Stimulated activated CD8-positive, alpha-beta memory T cell treated with anti-CD3 and anti-CD28 coated beads, Interleukin-12 subunit alpha, Interleukin-12 subunit beta, amount 100 ng/mL, for 4 hours (primary cell): ENCODE measurements around the gene KCNN3.

ENCODE experiments used
- DNase-seq: peaks from one replicate; pipeline ENCODE4 v3.0.0-alpha.2; 2020; ENCODE audit warnings: low read depth

The KCNN3 gene

DNA sequence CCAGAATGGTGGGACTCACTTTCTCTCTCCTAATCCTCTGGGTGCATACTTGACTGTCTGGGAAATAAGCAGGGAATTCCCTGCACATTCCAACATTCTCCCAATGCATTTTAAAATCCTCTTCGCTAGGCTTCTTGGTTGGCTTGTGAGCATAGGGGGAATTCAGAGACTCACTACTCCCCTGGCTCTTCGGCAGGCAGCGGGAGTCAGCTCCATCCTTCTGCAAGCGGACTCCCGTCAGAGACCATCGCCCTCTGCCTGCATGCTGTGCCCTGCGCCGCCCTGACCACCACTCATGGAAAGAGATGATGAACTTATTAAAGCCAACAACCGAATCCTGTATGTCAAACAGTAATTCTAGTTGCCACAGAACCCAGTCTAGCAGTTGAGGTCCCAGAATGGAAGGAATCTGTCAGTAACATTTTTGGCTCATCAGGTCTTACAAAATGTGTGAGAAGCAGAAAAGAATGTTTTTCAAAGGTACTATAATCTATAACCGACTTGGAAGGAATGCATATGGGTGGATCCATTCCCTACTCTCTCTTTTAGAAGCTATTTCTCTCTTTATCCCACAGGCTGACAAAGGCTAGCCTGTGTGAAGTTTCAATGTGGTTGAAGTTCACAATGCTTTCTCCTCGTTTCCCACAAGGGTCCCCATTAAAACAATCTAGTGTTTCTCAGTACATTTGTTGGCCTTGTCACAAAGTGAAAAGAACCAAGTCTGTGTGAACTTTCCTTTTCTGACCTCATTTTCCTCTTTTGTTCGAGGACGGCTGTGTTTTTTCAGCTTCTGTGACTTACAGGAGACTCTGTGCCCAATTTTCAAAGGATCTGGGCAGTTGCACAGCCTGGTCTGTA lies 143.0 kb downstream of the KCNN3 start:
- no peak for DNase-seq

DNA sequence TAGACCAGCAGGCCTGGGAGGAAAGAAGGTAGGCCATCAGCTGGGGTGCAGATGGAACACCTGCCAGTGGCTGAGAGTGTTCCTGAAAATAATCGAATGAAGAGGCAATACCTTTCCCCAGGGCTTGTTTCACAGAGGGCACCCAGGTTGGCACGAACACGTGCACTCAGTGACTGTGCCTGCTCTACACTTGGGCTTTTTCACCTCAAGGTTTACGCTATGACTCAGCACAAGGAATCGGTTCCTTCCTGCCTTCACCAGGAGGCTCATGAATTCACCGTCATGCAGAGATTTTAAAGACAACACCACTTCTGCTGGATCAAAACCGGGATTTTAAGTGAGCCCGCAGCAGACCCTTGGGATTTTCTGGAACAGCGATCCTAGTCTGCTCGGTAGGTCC lies 143.6 kb downstream of the KCNN3 start:
- DNase-seq: no peak

DNA sequence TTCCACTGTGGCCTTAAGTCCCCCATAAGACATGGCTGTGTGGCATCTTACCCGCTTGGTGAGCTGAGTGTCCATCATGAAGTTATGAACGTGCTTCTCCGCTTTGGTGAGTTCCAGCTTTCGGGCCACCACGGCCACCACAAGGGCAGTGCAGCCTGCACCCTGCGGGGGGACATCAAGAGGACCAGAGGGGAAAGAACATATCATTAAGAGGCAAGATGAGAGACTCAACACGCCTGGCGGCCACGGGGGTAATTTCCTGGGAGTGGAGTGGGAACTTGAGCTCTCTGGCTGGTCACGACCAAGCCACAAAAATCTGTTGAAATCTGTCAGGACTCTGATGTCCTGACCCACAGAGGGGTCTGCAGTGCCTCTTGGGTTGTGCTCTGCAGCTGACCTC lies 144.2 kb downstream of the KCNN3 start:
- no peak for DNase-seq

DNA sequence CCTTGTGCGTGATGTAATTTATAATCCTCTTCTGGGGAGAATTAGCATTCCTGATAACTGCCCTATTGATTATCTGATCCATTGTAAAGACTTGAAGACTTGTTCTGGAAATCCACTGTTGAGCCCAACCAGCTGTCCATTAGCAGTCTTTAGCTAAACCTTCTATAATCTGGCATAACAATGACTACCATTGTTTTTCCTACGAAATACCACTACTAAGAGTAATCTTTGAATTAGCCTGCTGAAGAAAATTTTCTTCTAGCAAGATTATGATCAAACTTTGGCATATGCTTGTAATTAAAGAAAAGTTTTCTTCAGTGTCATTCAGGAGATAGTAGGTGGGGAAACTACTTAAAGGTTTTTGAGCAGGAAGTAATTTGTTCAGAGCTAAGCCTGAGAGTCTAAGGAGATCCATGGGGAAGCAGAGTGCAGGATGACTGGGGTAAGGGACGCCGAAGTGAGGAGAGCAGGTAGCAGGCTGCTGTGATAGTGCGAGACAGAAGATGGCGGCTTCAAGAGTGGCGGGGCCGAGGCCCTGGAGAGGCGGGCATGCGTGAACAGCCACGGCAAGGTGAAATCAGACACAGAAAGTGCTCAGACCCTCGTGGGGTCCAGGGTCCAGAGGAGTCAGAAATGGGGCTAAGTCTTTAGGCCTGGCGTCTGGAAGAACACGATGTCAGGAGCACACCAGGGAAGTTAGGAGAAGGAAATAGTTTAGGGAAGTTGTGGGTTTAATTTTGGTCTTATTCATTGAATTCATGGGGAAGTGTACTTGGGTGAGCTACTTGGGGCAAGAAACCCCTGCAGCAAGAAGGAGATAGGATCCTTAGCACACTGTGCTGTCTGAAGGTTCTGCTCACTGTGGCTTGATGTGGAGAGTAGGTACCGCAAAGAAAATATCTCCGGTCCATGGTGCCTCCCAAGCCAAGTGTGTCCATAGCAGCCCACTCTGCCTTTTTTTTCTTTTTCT lies 149.5 kb downstream of the KCNN3 start:
- DNase-seq: no peak

DNA sequence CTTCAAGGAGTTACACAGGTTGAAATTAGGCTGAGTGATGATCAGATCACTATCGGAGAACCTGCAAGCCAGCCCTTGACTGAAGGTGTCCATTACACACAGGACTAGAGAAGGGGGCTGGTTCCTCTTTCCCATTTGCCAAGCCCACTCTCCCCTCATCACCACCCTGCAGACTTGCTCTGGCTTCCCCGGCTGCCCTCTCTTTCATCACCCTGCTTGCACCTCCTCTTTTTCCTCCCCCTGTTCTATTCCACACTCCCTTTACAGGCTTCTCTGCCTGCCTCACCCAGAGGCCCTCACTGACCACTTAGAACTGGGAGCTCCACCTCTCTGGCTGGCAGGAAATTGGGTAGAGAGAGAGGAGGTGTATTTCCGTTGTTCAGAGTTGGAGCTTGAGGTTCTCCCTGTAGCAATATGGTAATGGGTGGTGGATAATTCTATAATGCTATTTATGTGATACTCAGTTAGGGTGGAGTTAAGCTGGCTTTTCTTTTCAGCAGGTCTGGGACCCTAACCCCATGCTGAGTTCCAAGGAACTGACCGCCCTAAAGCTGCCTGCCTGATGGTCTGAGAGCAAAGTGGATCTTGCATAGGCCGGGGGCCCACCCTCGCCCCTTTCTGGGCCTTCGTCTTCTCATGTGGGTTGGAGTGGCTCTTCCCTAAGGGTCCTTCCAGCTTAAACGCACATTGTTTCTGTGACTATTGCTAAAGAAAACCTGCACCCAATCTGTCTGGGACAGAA lies 150.3 kb downstream of the KCNN3 start:
- DNase-seq: no peak

DNA sequence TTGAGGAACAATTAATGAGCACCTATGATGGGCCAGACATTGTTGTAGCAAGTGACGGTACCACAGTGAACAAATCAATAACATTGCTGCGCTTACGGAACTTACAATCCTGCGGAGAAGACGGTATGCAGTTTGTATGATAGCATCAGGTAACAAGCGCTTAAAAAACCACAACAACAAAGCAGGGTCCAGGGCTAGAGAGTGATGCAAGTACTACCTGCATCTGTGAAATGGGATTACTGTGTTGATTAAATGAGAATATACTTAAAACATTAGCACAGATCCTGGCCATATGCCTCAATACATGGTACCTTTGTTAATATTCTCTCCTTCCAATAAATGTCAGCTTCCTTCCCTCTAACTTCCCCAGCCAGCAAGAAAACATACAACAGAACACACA lies 151.5 kb downstream of the KCNN3 start:
- no peak for DNase-seq

DNA sequence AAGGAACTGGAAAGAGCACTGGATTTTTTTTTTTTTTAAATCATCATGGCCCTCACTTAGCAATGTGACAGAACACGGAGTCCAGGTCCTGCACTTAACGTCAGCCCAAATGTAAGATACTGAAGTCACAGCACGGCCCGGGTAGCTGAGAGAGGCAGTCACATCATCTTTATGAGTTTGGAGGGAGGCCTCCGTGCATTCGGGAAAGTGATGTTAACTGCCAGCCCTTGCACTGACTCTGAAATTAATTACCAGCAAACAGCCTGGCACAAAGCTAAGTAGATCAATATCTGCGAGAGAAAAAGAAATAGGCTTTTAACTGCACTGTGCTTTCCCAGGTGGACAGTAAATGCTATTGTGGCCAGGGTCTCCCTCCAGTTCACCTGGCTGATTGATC lies 152.6 kb downstream of the KCNN3 start:
- no peak for DNase-seq

DNA sequence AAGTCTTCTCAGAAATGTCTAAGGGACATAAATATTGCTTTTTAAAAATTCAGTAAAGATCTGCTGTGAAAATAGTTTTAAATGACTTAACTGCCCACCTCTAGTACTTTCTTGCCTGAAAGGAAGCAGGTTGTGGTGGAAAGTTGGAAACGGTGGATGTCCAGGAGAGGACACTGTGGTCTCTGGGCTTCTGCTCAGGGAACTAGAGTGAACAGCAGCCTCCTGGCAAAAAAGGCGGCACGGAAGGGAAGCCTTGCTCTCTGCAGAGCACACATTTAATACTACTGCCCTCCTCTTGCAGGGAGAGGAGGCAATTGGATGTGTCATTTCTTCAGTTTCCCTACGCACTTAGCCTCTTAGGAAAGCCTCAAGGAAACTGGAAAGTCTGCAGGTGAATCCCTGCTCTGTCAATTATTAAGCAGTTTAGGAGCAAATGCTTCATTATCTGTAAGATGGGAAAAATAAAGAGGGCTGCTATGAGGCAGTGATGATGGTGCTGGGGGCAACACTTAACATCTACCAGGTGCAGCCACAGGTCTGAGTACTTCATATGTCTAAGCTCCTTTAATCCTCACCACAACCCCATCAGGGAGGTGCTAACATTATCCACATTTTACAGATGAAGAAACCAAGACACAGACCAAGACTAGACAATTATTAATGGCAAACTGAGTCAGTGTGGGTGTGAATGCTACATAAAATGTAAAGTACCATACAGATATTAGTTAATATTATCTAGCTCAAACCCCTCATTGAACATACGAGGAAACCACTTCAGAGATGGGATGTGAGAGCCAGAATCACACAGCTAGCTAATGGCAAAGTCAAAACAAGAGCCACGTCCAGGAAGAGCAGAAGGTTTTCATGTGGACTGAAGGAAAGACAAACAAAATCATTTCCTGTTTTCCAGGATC lies 153.2 kb downstream of the KCNN3 start:
- no peak for DNase-seq

DNA sequence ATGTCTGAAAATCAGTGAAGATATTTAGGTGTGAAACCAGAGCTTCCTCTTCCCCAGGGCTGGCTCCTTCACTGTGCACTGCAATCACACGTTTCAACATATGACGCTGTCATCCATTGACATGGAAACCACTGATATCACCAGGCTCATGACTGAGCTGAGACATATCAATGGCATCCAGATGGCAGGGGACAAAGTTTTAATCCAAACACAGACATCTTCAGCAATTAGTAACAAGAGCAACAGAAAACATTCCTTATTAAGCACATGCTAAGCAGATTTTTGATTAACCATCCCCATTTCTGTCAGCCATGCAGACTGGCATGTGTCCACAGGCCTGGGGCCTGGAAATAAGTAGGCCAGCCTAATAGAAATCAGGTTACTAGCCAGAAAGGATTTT lies 154.1 kb downstream of the KCNN3 start:
- no peak for DNase-seq

DNA sequence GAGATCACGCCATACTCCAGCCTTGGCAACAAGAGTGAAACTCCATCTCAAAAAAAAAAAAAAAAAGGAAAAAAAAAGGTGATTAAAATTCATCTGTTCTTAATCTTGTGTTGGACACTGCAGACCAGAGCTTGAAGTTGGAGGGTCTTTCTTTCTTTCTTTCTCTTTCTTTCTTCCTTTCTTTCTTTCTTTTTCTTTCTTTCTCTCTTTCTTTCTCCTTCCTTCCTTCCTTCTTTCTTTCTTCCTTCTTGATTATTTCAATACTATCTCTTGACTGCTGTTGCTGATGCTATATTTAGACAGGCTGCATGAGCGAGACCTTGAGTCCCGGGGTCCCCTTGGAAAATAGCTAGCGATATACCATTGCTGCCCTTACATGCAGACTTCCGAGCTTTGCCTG lies 154.7 kb downstream of the KCNN3 start:
- DNase-seq: no peak

DNA sequence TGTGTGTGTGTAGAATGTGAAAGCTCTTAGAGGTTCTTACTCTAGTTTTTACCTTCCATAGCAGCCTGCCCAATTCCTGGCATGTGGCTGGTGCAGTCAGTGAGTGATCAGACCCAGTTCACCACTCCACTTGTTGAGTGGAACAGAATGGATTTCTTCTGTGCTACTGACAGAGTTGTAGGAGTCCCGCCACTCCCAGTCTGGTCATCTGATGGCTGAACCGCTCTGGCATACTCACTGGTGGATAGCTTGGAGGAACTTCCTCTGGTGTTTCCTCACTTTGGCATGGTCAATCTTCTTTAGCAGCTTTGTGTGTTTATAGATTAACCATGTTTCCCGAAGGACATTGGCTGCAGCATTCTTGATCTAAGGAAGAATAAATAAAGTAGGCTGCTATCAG lies 155.4 kb downstream of the KCNN3 start:
- DNase-seq: no peak

DNA sequence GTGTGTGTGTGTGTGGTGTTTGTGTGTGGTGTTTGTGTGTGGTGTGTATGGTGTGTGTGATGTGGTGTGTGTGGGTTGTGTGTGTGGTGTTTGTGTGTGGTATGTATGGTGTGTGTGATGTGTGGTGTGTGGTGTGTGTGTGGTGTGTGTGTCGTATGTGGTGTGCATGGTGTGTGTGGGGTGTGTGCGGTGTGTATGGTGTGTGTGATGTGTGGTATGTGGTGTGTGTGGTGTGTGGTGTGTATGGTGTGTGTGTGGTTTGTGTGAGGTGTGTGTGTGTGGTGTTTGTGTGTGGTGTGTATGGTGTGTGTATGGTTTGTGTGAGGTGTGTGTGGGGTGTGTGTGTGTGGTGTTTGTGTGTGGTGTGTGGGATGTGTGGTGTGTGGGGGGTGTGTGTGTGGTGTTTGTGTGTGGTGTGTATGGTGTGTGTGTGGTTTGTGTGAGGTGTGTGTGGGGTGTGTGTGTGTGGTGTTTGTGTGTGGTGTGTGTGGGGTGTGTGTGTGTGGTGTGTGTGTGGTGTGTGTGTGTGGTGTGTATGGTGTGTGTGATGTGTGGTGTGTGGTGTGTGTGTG lies 155.9 kb downstream of the KCNN3 start:
- DNase-seq: no peak

DNA sequence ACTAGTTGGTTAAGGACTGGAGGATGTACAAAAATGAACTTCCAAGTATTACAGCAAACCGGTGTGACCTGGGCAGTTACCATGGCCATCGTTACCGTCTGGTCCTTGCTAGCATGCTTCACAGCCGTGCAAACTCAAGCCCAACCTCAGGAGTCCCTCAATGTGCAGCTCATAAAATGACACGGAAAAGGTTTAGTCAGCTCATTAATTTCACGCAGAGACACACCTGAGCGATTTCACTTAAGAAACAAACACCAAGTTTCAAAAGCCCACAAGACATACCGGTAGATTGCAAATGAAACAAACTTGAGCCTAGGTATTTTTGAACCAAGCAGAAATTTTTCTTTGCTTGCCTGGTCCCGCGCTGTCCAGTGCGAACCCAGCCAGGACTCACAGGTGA lies 157.1 kb downstream of the KCNN3 start:
- DNase-seq: no peak

DNA sequence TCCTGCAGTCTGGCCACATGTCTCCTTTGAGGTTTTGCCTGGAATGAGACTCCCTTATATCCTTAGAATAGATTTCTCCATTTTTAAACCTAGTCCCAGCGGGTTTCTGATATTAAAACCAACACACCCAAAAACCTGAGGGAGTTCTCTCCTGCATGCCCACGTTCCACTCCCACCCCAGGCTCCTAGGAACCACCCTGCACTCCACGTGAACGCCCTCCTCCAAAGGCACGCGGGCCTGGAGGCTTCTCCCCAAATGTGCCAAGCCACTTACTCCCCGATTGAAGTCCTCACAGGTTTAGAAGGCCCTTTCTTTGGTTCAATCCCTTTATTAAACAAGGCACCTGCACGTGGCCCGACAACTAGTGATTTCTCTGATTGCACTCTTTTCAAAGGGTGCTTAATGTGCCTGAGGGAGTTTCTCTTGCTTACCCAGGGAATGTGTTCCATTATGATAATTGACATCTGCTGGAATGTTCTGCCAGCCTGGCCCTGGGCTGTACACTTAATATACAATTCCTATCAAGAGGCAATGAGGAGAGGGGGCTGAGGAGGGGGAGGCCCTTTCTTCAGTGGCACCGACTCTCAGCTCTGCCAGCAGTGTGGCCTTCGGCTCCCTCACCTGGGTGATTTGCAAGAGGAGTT lies 157.8 kb downstream of the KCNN3 start:
- no peak for DNase-seq

DNA sequence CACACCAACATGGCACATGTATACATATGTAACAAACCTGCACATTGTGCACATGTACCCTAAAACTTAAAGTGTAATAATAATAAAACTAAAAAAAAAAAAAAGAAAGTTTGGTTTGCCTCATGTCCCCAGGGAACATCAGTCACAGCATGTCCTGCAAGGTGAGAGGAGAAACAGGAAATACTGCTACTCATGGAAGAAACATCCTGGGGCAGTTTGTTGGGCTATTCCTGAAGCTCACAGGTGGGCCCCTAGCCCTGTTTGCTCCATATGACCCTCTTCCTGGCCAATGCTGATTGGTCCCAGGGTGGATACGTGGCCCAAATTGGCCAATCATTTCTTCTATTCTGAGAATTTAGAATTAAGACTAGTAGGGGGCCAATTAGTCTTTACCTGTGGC lies 158.7 kb downstream of the KCNN3 start:
- no peak for DNase-seq

DNA sequence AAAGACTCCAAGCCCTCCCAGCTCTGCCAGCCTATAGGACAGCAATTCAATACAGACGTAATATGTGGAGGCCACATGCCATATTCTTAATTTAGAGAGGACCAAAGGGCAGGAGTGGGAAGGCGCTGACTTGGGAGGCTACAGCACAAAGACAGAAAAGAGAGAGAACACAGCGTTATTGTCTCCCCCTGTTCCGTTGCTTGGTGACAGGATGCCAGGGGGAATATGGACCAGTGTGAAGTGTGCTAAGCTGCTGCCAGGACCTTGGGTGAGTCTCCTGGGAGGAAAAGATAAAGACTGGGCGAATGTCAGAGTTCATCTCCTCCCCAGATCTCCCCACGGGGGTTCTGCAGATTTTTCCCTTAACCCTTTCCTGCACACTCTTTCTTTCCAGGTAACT lies 160.0 kb downstream of the KCNN3 start:
- DNase-seq: no peak

DNA sequence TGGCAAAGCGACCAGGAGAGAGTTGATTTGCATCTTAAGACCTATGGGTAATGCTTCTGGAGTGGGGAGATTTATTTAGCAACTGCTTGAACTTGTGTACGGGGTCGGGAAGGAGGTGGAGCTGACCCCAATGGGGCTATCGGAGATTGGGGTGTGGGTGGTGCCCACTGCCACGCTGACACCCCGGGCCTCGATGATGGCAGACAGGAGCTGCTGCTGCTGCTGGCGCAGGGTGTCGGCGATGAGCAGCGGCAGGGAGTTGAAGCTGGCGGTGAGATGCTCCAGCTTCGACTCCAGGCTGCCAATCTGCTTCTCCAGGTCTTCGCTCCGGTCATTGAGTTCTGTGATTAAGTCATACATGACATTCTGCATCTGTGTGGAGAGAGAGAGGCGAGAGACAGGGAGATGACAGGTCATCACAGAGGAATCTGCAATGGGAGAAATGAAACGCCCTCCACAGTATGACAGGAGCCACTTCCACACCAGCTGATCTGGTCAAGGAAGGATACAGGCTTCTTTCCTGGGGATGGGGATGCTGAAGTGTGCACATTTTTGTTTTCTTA lies 162.1 kb downstream of the KCNN3 start:
- no peak for DNase-seq

DNA sequence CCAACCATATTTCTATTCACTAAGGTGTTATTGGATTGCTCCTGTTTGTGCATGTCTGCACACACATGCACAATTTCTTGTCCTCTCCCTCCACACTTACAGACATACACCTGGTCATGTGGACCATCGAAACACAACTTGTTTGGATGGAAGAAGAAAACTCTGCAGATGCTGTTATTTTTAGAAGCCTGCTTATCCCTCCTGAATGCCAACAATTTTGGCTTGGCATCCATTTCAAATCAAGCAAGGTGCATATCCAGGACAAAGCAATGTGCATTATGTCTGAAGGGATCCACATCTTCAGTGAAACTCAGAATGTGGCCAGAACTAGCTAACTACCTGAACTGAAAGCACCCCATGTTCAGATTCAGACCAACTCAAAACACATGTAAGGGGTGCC lies 163.2 kb downstream of the KCNN3 start:
- no peak for DNase-seq

DNA sequence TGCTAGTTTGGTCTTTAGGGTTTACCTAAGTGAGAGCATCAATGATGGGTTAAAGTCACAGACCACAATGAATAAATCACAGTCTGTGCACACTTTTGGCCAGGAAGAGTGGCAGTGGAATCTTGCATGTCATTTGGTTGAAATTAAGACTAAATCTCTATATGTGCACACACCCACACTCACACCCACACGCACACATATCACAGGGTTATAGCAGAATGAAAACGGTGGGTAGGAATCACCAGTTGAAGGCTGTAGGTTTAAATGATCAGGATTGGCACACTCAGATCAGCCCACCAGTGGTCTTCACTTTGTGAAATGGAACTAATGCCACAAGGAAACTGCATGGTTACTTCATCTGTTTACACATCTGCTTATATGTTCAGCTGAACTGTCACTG lies 164.5 kb downstream of the KCNN3 start:
- DNase-seq: no peak

DNA sequence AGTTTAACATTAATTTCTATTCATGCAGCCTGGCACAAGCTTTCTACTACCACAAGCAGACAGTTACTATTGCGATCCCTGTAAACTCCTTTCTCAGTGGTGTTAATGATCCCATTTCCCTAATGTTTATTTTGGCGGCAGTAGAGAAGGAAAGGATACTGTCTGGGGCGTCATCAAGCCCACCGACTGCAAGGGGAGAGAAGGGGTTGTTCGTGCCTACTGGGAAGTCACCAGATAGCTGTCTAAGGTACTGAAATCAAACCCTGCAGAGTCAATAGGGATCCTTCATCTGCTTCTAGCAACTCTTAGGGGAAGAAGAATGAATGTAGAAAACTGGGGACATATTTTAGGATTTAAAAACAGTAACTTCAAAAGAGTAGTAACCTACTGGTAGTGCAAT lies 166.9 kb downstream of the KCNN3 start:
- no peak for DNase-seq
